HG03565 (cell line): ENCODE data around the gene PIP4K2A.

Experiments used
- ATAC-seq: cut with Tn5 transposase; IDR thresholded peaks from one replicate; pipeline ENCODE4 v1.9.1; 2021; ENCODE audit warnings: mild to moderate bottlenecking, moderate library complexity; ENCODE audit not compliant: unreplicated experiment

PIP4K2A gene

GRCh38 chr10:22622242-22622806, 92.1 kb downstream of the PIP4K2A start:
- ATAC-seq: no peak

GRCh38 chr10:22621726-22622125, 92.7 kb downstream of the PIP4K2A start:
- no peak for ATAC-seq

- no peak for ATAC-seq
These were observed 93.4 kb downstream of the PIP4K2A start for GRCh38 chr10:22620929-22621328.

- no peak for ATAC-seq
These were observed 94.1 kb downstream of the PIP4K2A start for GRCh38 chr10:22620140-22620857.

- ATAC-seq: no peak
These were observed 95.3 kb downstream of the PIP4K2A start for GRCh38 chr10:22619101-22619500.

DNA sequence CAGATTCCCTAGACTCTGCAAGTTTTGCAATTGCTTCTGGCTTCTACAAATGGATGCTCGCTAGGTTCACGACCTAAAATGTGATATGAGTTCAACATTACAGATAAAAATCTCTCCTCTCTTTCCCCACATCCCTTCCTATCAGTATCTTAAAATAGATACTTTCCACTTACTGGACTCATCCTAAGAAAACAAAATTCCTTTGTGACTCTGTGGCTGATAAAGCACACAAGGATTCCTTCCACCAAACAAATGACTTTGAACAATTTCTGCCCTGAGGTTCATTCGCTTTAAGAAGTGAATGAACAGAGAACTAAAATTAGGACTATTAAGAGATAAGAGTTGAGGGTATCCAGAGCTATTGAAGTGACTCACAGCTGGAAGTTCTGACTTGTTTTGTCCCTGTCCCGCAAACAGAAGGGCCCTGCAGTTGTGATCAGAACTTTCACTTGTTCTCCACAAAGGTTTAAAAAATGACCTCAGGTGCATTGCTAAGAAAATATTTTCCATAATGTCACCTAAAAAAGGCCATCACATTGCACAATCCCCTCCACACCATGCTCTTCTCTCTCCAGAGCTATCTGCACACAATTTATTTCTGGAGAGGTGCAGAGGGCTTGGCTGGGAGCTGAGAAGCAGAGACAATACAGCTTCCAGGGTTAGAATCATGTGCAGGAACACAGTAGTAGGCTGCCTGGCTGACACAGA, 96.1 kb downstream of the PIP4K2A start:
- ATAC-seq: no peak

DNA sequence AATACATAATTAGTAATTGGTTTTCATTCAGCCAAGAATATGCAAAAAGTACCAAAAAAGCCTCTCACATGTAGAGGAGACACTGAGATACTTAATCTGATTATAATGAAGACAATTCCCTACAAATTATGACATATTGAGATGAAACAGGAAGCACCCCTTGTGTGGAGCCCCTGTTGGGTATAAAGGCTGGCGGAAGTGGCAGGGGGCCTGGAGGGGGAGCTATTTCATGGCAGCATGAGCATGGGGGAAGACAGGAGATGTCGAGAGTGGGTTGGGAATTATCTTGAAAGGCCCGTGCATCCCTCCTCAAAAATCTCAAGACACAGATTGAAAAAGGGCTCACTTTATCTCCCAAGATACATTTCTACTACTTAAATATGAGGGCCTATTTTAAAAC, 96.9 kb downstream of the PIP4K2A start:
- no peak for ATAC-seq

GRCh38 chr10:22617051-22617450, 97.3 kb downstream of the PIP4K2A start:
- ATAC-seq: no peak

- ATAC-seq: peak; percentile 37
These were observed 98.4 kb downstream of the PIP4K2A start for GRCh38 chr10:22615819-22616499.

GRCh38 chr10:22615101-22615500, 99.3 kb downstream of the PIP4K2A start:
- no peak for ATAC-seq

DNA sequence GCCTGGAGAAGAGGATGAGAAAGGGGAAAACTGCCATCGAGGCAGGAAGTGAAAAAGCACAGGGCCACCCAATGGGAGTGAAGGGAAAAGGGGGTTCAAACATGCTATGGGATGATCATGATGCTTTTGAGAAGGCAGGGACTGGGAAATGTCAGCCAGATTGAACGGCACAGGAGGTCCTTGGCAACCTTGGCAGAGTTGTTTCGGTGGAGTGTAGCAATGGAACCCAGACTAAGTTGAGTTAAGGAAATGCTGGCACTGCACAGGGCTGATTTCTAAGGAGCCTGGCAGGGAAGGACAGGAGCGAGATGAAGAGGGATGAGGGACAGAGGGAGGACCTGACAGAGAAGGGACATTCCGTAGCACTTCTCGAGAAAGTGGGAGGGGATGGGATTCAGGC, 101.4 kb downstream of the PIP4K2A start:
- ATAC-seq: no peak

DNA sequence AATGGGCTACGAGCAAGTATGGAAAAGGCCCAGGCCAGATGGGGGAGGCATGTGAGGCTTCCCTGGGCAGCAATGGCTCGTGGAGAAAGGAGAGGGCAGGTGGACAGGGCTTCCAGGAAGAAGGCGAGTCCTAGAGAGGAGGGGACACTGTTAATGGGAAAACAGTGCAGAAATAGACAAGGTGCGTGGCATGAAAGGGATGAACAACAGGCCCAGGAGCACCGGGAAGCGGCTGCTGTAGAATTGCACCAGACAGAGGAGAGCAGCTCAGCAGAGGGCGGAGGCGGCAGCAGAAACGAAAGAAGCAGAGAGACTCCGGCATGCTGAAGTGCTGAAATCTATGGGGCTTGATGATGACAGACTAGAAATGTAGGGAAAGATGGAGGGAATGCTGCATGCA, 102.1 kb downstream of the PIP4K2A start:
- no peak for ATAC-seq

GRCh38 chr10:22611425-22612115, 102.8 kb downstream of the PIP4K2A start:
- ATAC-seq: no peak

- no peak for ATAC-seq
These were observed 103.8 kb downstream of the PIP4K2A start for GRCh38 chr10:22610610-22611009.

GRCh38 chr10:22609719-22610465, 104.5 kb downstream of the PIP4K2A start:
- ATAC-seq: no peak

GRCh38 chr10:22609251-22609650, 105.1 kb downstream of the PIP4K2A start:
- no peak for ATAC-seq

DNA sequence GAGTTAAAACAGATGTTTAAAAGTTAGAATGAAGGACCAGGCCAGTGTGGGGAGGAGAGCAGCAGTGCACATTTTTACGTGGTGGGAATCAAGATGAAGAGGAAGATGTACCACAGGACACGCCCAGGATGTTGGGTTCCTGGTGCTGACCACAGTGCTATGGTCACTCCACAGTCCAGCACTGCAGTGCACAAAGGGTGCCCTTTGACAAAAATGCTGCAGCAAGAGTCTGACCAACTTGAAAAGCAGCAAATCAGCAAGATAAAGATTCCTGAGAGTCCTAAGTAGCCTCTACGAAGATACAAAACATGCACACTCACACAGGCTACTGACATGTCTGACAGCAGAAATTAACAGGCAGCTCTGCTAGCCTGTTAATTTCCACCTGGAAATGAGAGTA, 107.1 kb downstream of the PIP4K2A start:
- no peak for ATAC-seq

GRCh38 chr10:22606164-22606614, 108.2 kb downstream of the PIP4K2A start:
- peak; percentile 94 for ATAC-seq

GRCh38 chr10:22605168-22605567, 109.2 kb downstream of the PIP4K2A start:
- ATAC-seq: peak; percentile 24
